SK-N-SH treated with all-trans-retinoic acid at 6 μM for 48 hours (cell line): ENCODE results near the gene GNAQ.

Source experiments
- CSRNP3 ChIP-seq: fragments of 250-450 bp; sonication (Bioruptor Pico); IDR thresholded peaks from 2 replicates; pipeline ENCODE4 v1.5.1; 2021; ENCODE audit warnings: mild to moderate bottlenecking, moderate library complexity
- GLIS3 ChIP-seq: fragments of 250-450 bp; sonication (Bioruptor Pico); IDR thresholded peaks from 2 replicates; pipeline ENCODE4 v1.5.0; 2020; ENCODE audit warnings: mild to moderate bottlenecking, moderate library complexity
- OSR1 ChIP-seq: fragments of 250-450 bp; sonication (Bioruptor Pico); IDR thresholded peaks from 2 replicates; pipeline ENCODE4 v1.8.0; 2022; ENCODE audit warnings: moderate library complexity, mild to moderate bottlenecking, inconsistent platforms
- POU6F1 ChIP-seq: fragments of 250-450 bp; sonication (Bioruptor Pico); IDR thresholded peaks from 2 replicates; pipeline ENCODE4 v1.8.0; 2021; ENCODE audit warnings: low read depth, mild to moderate bottlenecking, moderate library complexity, borderline replicate concordance
- RARB ChIP-seq: fragments of 250-450 bp; sonication (Bioruptor Pico); IDR thresholded peaks from 2 replicates; pipeline ENCODE4 v1.8.0; 2021; ENCODE audit warnings: mild to moderate bottlenecking, moderate library complexity
- ZC3H10 ChIP-seq: fragments of 250-450 bp; sonication (Bioruptor Pico); IDR thresholded peaks from 2 replicates; pipeline ENCODE4 v1.5.1; 2021; ENCODE audit warnings: mild to moderate bottlenecking, moderate library complexity
- TF ChIP-seq, protein P1 (sequence below): fragments of 250-450 bp; sonication (Bioruptor Pico); IDR thresholded peaks from 2 replicates; pipeline ENCODE4 v1.8.0; 2020; ENCODE audit warnings: mild to moderate bottlenecking, moderate library complexity, borderline replicate concordance

DNA sequence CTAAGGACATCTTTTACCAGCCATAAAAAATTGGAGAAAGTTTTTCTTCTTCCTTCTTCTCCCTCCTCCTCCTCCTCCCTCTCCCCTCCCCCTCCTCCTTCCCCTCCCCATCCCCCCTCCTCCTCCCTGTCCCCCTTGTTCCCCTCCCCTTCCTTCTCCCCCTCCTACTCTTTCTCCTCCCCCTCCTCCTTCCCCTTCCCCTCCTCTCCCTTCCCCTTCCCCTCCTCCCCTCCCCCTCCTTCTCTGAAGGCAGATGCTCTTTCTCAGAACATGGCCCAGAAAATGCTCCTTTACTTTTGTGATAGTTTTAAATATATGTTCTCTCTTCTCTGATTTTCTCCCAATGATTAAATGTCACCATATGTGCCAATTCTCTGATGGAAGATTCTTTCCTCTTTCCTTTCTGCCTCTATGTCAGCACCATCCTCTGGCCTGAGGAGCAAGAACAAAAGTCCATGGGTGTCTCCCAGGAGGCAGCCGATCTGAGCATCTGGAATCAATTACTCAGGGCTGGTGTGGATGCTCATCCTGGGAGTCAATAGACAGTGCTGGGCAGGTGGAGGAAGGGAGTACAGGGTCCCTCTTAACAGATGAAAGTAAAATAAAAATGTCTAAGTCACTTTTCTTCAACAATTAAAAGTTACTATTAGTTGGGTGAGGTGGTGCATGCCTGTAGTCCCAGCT lies 320.5 kb downstream of the GNAQ start:
- TF ChIP-seq ZC3H10 (CRISPR knock-in tag) (no peak), CSRNP3 (CRISPR knock-in tag) (no peak), POU6F1 (CRISPR knock-in tag) (no peak), RARB (CRISPR knock-in tag) (no peak), OSR1 (CRISPR knock-in tag) (no peak), GLIS3 (no peak)
- TF ChIP-seq, protein P1, sequence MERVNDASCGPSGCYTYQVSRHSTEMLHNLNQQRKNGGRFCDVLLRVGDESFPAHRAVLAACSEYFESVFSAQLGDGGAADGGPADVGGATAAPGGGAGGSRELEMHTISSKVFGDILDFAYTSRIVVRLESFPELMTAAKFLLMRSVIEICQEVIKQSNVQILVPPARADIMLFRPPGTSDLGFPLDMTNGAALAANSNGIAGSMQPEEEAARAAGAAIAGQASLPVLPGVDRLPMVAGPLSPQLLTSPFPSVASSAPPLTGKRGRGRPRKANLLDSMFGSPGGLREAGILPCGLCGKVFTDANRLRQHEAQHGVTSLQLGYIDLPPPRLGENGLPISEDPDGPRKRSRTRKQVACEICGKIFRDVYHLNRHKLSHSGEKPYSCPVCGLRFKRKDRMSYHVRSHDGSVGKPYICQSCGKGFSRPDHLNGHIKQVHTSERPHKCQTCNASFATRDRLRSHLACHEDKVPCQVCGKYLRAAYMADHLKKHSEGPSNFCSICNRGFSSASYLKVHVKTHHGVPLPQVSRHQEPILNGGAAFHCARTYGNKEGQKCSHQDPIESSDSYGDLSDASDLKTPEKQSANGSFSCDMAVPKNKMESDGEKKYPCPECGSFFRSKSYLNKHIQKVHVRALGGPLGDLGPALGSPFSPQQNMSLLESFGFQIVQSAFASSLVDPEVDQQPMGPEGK (CRISPR knock-in tag): no peak
